ENCODE results near the gene CD4. TPM values are rescaled to one million over a fixed set of nuclear protein-coding genes. Genes with fewer than 3 reads are reported as not detected.

CD4 gene
- total RNA-seq, 1 experiment from 2014 or later: not detected

- intact Hi-C loops (cut with micrococcal nuclease; ENCODE audit: unreplicated experiment): no loop called here
- H3K27ac Mint-ChIP-seq (ENCODE audit: unreplicated experiment): no peak overlapping the region
- CTCF ChIA-PET: no interaction called here
- H3K27me3 Mint-ChIP-seq (ENCODE audit: unreplicated experiment): peaks cover 89% of the 10 kb centered on the region
- BruUV-seq (replicated peaks): no TSS peak
- TF ChIP-seq CTCF (IDR thresholded peaks at IDR 0.05; ENCODE audit: unreplicated experiment): no peak
- H3K9me3 Mint-ChIP-seq (ENCODE audit: low read depth, unreplicated experiment): no peaks in the 10 kb centered on the region
- no peaks in the 10 kb centered on the region for H3K36me3 Mint-ChIP-seq (ENCODE audit: insufficient read depth, unreplicated experiment)
- DNase-seq: no peak
- no peaks in the 10 kb centered on the region for H3K4me1 Mint-ChIP-seq (ENCODE audit: low read depth, unreplicated experiment)
- H3K4me3 Mint-ChIP-seq (ENCODE audit: low read depth, unreplicated experiment): no peak overlapping the region
Measured at GRCh38 chr12:6792522-6793201, 3.3 kb downstream of the CD4 start.

GRCh38 chr12:6795088-6795487 is 5.8 kb downstream of the CD4 start:
- intact Hi-C loops (cut with micrococcal nuclease; ENCODE audit: unreplicated experiment): no loop called here
- H3K4me3 Mint-ChIP-seq (ENCODE audit: low read depth, unreplicated experiment): no peak overlapping the region
- no peaks in the 10 kb centered on the region for H3K36me3 Mint-ChIP-seq (ENCODE audit: insufficient read depth, unreplicated experiment)
- DNase-seq: no peak
- H3K4me1 Mint-ChIP-seq (ENCODE audit: low read depth, unreplicated experiment): no peaks in the 10 kb centered on the region
- CTCF ChIA-PET: interaction anchor here (1.1 kb wide), 1 partner anchor 19 kb away, joined by 3 read pairs; no protein-coding TSS in a partner anchor
- no peaks in the 10 kb centered on the region for H3K9me3 Mint-ChIP-seq (ENCODE audit: low read depth, unreplicated experiment)
- H3K27me3 Mint-ChIP-seq (ENCODE audit: unreplicated experiment): peaks cover 89% of the 10 kb centered on the region
- H3K27ac Mint-ChIP-seq (ENCODE audit: unreplicated experiment): no peak overlapping the region
- no peak for TF ChIP-seq CTCF (IDR thresholded peaks at IDR 0.05; ENCODE audit: unreplicated experiment)
- no TSS peak for BruUV-seq (replicated peaks)

GRCh38 chr12:6796576-6796975 is 7.2 kb downstream of the CD4 start:
- no peaks in the 10 kb centered on the region for H3K9me3 Mint-ChIP-seq (ENCODE audit: low read depth, unreplicated experiment)
- no peak overlapping the region for H3K4me3 Mint-ChIP-seq (ENCODE audit: low read depth, unreplicated experiment)

GRCh38 chr12:6799147-6799546 is 9.8 kb downstream of the CD4 start:
- no TSS peak for BruUV-seq (replicated peaks)
- Mint-ChIP-seq H3K27me3 (ENCODE audit: unreplicated experiment) (peaks cover 58% of the 10 kb centered on the region), H3K4me3 (ENCODE audit: low read depth, unreplicated experiment) (no peak overlapping the region), H3K27ac (ENCODE audit: unreplicated experiment) (no peak overlapping the region), H3K36me3 (ENCODE audit: insufficient read depth, unreplicated experiment) (no peaks in the 10 kb centered on the region), H3K4me1 (ENCODE audit: low read depth, unreplicated experiment) (no peaks in the 10 kb centered on the region), H3K9me3 (ENCODE audit: low read depth, unreplicated experiment) (no peaks in the 10 kb centered on the region)
- CTCF ChIA-PET: no interaction called here
- intact Hi-C loops (cut with micrococcal nuclease; ENCODE audit: unreplicated experiment): no loop called here
- no peak for TF ChIP-seq CTCF (IDR thresholded peaks at IDR 0.05; ENCODE audit: unreplicated experiment)
- no peak for DNase-seq

More at GRCh38 chr12:6796576-6796975, 7.2 kb downstream of the CD4 start:
- no peak overlapping the region for H3K27ac Mint-ChIP-seq (ENCODE audit: unreplicated experiment)
- intact Hi-C loops (cut with micrococcal nuclease; ENCODE audit: unreplicated experiment): no loop called here
- H3K4me1 Mint-ChIP-seq (ENCODE audit: low read depth, unreplicated experiment): no peaks in the 10 kb centered on the region
- H3K36me3 Mint-ChIP-seq (ENCODE audit: insufficient read depth, unreplicated experiment): no peaks in the 10 kb centered on the region
- H3K27me3 Mint-ChIP-seq (ENCODE audit: unreplicated experiment): peaks cover 84% of the 10 kb centered on the region
- CTCF ChIA-PET: interaction anchor here (0.9 kb wide), 1 partner anchor 15 kb away, joined by 3 read pairs; no protein-coding TSS in a partner anchor
- BruUV-seq (replicated peaks): no TSS peak
- no peak for DNase-seq
- no peak for TF ChIP-seq CTCF (IDR thresholded peaks at IDR 0.05; ENCODE audit: unreplicated experiment)

All from Calu3 (cell line).